DND-41 (cell line): ENCODE data around the gene GADL1.

ENCODE experiments used
- EZH2 ChIP-seq: IDR thresholded peaks from 3 replicates; pipeline ENCODE4 v1.6.1; 2012; ENCODE audit warnings: borderline replicate concordance, low read depth, mild to moderate bottlenecking, moderate library complexity, low read length, inconsistent platforms; ENCODE audit not compliant: severe bottlenecking
- TF ChIP-seq, protein P1 (sequence below): IDR thresholded peaks from 2 replicates; pipeline ENCODE4 v1.5.1; 2012; ENCODE audit warnings: borderline replicate concordance, low read length, moderate library complexity, mild to moderate bottlenecking; ENCODE audit not compliant: poor library complexity, severe bottlenecking; ENCODE audit errors: extremely low read depth

DNA sequence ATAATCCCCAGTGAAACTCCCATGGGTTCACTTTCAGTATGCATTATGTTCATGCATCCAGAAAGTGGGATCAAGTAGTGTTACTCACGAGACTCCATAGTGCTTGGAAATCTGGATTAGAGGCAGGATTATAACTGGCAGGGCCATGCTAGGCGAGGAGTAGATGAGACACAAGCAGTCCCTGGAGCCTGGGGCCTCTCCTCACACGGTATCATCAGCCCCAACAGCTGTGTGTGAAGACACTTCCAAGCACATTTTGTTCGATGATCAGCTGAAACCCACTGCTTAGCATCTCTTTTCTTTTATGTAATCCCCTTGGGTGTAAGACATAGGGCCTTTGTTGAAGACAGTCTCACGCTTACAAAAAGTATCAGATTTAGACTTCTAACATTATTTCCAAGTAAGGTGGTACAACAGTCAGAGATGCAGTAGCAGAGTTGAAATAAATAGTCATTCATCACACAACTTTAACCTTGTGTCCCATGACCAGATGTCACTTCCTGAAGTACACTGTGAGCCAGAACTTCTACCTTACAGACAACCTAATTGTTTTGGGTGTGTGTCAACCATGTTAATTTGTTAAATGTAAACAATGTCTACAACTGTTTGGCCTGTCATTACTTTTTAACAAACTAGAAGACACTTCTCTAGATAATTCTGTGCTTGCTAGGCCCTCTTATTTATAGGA, 116.9 kb downstream of the GADL1 start:
- TF ChIP-seq, protein P1, sequence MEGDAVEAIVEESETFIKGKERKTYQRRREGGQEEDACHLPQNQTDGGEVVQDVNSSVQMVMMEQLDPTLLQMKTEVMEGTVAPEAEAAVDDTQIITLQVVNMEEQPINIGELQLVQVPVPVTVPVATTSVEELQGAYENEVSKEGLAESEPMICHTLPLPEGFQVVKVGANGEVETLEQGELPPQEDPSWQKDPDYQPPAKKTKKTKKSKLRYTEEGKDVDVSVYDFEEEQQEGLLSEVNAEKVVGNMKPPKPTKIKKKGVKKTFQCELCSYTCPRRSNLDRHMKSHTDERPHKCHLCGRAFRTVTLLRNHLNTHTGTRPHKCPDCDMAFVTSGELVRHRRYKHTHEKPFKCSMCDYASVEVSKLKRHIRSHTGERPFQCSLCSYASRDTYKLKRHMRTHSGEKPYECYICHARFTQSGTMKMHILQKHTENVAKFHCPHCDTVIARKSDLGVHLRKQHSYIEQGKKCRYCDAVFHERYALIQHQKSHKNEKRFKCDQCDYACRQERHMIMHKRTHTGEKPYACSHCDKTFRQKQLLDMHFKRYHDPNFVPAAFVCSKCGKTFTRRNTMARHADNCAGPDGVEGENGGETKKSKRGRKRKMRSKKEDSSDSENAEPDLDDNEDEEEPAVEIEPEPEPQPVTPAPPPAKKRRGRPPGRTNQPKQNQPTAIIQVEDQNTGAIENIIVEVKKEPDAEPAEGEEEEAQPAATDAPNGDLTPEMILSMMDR, result no peak
- TF ChIP-seq EZH2, result no peak
